ENCODE data around the gene GDI2. TPM values are rescaled to one million over a fixed set of nuclear protein-coding genes. Genes with fewer than 3 reads are reported as not detected.
"Not testable (repeated sequence)": the region's sequence is repeated elsewhere in the genome, so short reads cannot be mapped to it uniquely, and the experiment has no call there.

GDI2 gene
- total RNA-seq, 4 donors from 2014 or later, result 91.7 to 420 (median 185) TPM

- no peak for TF ChIP-seq CTCF (IDR thresholded peaks at IDR 0.05)
- TF ChIP-seq POLR2A (IDR thresholded peaks at IDR 0.05), result no peak
- no peak for DNase-seq
- no peaks in the 10 kb centered on the region for H3K4me1 ChIP-seq
- no peaks in the 10 kb centered on the region for H3K36me3 ChIP-seq
- H3K9me3 ChIP-seq, result no peaks in the 10 kb centered on the region
- intact Hi-C loops (cut with DNase I; ENCODE audit: low total_unique reads), result no loop called here
- no peak overlapping the region for H3K4me3 ChIP-seq
- no peaks in the 10 kb centered on the region for H3K27me3 ChIP-seq
- no peak overlapping the region for H3K27ac ChIP-seq
These were observed 24.3 kb downstream of the GDI2 start for GRCh38 chr10:5788969-5789368.

- DNase-seq, result no peak
- intact Hi-C loops (cut with DNase I; ENCODE audit: low total_unique reads), result no loop called here
- Histone ChIP-seq H3K27me3 (no peaks in the 10 kb centered on the region), H3K27ac (no peak overlapping the region), H3K36me3 (no peaks in the 10 kb centered on the region), H3K4me1 (no peaks in the 10 kb centered on the region), H3K4me3 (no peak overlapping the region), H3K9me3 (no peaks in the 10 kb centered on the region)
- TF ChIP-seq POLR2A (IDR thresholded peaks at IDR 0.05) (no peak), CTCF (IDR thresholded peaks at IDR 0.05) (no peak)
These were observed 29.9 kb downstream of the GDI2 start for GRCh38 chr10:5783300-5783699.

GRCh38 chr10:5782174-5782573, 31.1 kb downstream of the GDI2 start:
- H3K27me3 ChIP-seq, result no peaks in the 10 kb centered on the region
- H3K9me3 ChIP-seq, result no peaks in the 10 kb centered on the region
- no peak overlapping the region for H3K27ac ChIP-seq
- no peak for DNase-seq
- TF ChIP-seq POLR2A (IDR thresholded peaks at IDR 0.05) (no peak), CTCF (IDR thresholded peaks at IDR 0.05) (no peak)
- H3K4me3 ChIP-seq, result no peak overlapping the region
- no peaks in the 10 kb centered on the region for H3K4me1 ChIP-seq
- no peaks in the 10 kb centered on the region for H3K36me3 ChIP-seq
- intact Hi-C loops (cut with DNase I; ENCODE audit: low total_unique reads), result no loop called here

- no peak overlapping the region for H3K27ac ChIP-seq
- no peaks in the 10 kb centered on the region for H3K9me3 ChIP-seq
- H3K36me3 ChIP-seq, result no peaks in the 10 kb centered on the region
- no peaks in the 10 kb centered on the region for H3K27me3 ChIP-seq
- H3K4me1 ChIP-seq, result no peaks in the 10 kb centered on the region
- no peak overlapping the region for H3K4me3 ChIP-seq
- no peak for DNase-seq
- TF ChIP-seq CTCF (IDR thresholded peaks at IDR 0.05), result no peak
- no peak for TF ChIP-seq POLR2A (IDR thresholded peaks at IDR 0.05)
- intact Hi-C loops (cut with DNase I; ENCODE audit: low total_unique reads), result no loop called here
These were observed 33.5 kb downstream of the GDI2 start for GRCh38 chr10:5779730-5780129.

- intact Hi-C loops (cut with DNase I; ENCODE audit: low total_unique reads), result not testable (repeated sequence)
- H3K27ac ChIP-seq, result peak overlapping the region in 1 of 2 donors; percentile 58
These were observed 35.5 kb downstream of the GDI2 start for GRCh38 chr10:5777758-5778157.

GRCh38 chr10:5776881-5777197, 36.4 kb downstream of the GDI2 start:
- Histone ChIP-seq H3K4me3 (no peak overlapping the region), H3K27me3 (no peaks in the 10 kb centered on the region), H3K27ac (peak overlapping the region in 1 of 2 donors; percentile 58), H3K4me1 (no peaks in the 10 kb centered on the region), H3K36me3 (no peaks in the 10 kb centered on the region), H3K9me3 (no peaks in the 10 kb centered on the region)
- intact Hi-C loops (cut with DNase I; ENCODE audit: low total_unique reads), result no loop called here
- DNase-seq, result no peak
- TF ChIP-seq POLR2A (IDR thresholded peaks at IDR 0.05) (no peak), CTCF (IDR thresholded peaks at IDR 0.05) (no peak)

More at GRCh38 chr10:5777758-5778157, 35.5 kb downstream of the GDI2 start:
- DNase-seq, H3K36me3 ChIP-seq, H3K4me3 ChIP-seq, H3K4me1 ChIP-seq, H3K27me3 ChIP-seq, H3K9me3 ChIP-seq: not testable (repeated sequence)

Measured in uterus (tissue), 4 donors.